AG09309 (cell line): ENCODE data around the gene FERD3L.

Experiments used
- DNase-seq: peaks from one replicate; pipeline ENCODE4 v3.0.0-alpha.2; 2010; ENCODE audit warnings: low read depth
- H3K4me3 ChIP-seq: 2 replicates; pipeline ENCODE4 v1.5.1; 2011; ENCODE audit warnings: mild to moderate bottlenecking, low read depth, low read length, moderate library complexity; ENCODE audit not compliant: control insufficient read depth
- CTCF ChIP-seq: IDR thresholded peaks from 2 replicates; pipeline ENCODE4 v1.5.1; 2011; ENCODE audit warnings: mild to moderate bottlenecking, low read depth, low read length, inconsistent platforms; ENCODE audit not compliant: insufficient read depth, control insufficient read depth; ENCODE audit errors: missing control alignments

FERD3L gene

GRCh38 chr7:19128856-19129255, 16.4 kb downstream of the FERD3L start:
- no peak for TF ChIP-seq CTCF
- no peak for DNase-seq
- H3K4me3 ChIP-seq: no peak overlapping the region

GRCh38 chr7:19121977-19122588, 23.1 kb downstream of the FERD3L start:
- no peak for DNase-seq
- no peak overlapping the region for H3K4me3 ChIP-seq
- peak; percentile 86 for TF ChIP-seq CTCF

- peak overlapping the region; percentile 13; the same call in 1 of the 2 replicates for H3K4me3 ChIP-seq
- no peak for DNase-seq
- no peak for TF ChIP-seq CTCF
Measured at GRCh38 chr7:19119870-19120486, 25.2 kb downstream of the FERD3L start.

- H3K4me3 ChIP-seq: peak overlapping the region; percentile 95; the same call in 1 of the 2 replicates
- no peak for TF ChIP-seq CTCF
- no peak for DNase-seq
Measured at GRCh38 chr7:19119372-19119771, 25.8 kb downstream of the FERD3L start.

- peak overlapping the region; percentile 95 for H3K4me3 ChIP-seq
- no peak for TF ChIP-seq CTCF
- DNase-seq: no peak
Measured at GRCh38 chr7:19118636-19119371, 26.4 kb downstream of the FERD3L start.

- H3K4me3 ChIP-seq: peak overlapping the region; percentile 95
- DNase-seq: no peak
- TF ChIP-seq CTCF: peak; percentile 34
Measured at GRCh38 chr7:19117870-19118608, 27.2 kb downstream of the FERD3L start.
